Gastrocnemius medialis (tissue), 4 donors: ENCODE data around the gene TUSC2. TPM values are rescaled to one million over a fixed set of nuclear protein-coding genes. Genes with fewer than 3 reads are reported as not detected.
A peak's percentile ranks its signal among the peaks of the same experiment; 100 is the strongest.

Source experiments
- ATAC-seq, 2 donors: fragments of 150-250 bp; one replicate each; pipeline ENCODE4 v1.9.1; 2016
- DNase-seq, 2 donors: peaks; one replicate each; pipeline ENCODE4 v3.0.0-alpha.2; 2019
- H3K27ac ChIP-seq, 4 donors: fragments of 200-600 bp; sonication (generic); 1 replicate in 1 of 4; 2 replicates in 3 of 4; pipeline ENCODE4 v1.5.1; 2016 to 2018; ENCODE audit warnings: mild to moderate bottlenecking in 2 of 4, moderate library complexity in 1 of 4
- H3K27me3 ChIP-seq, 3 donors: fragments of 200-600 bp; sonication (generic) in 2 of 3; 1 replicate in 1 of 3; 2 replicates in 2 of 3; pipeline versions ENCODE4 v1.5.1 to v1.6.0; 2016 to 2019; ENCODE audit warnings: mild to moderate bottlenecking in 1 of 3, moderate library complexity in 1 of 3
- H3K36me3 ChIP-seq, 2 donors: fragments of 200-600 bp; sonication (generic) in 1 of 2; one replicate each; pipeline ENCODE4 v1.5.1; 2017 to 2018
- H3K4me1 ChIP-seq, 2 donors: fragments of 200-600 bp; sonication (generic) in 1 of 2; one replicate each; pipeline ENCODE4 v1.5.1; 2016 to 2017; ENCODE audit warnings: mild to moderate bottlenecking in 2 of 2
- H3K4me3 ChIP-seq, 4 donors: fragments of 200-600 bp; sonication (generic) in 3 of 4; 1 replicate in 1 of 4; 2 replicates in 3 of 4; pipeline ENCODE4 v1.5.1; 2016 to 2019; ENCODE audit warnings: mild to moderate bottlenecking in 2 of 4
- H3K9me3 ChIP-seq, 3 donors: fragments of 200-600 bp; sonication (generic) in 2 of 3; 1 replicate in 1 of 3; 2 replicates in 2 of 3; pipeline ENCODE4 v1.5.1; 2016 to 2019
- CTCF ChIP-seq, 5 experiments: fragments of 450-650 bp in 3 of 5; fragments of 200-600 bp in 2 of 5; sonication (generic) in 2 of 5; IDR thresholded peaks in 4 of 5; conservative IDR thresholded peaks in 1 of 5; 1 replicate in 4 of 5; 2 replicates in 1 of 5; pipeline ENCODE4 v1.5.1; 2016 to 2019; ENCODE audit warnings: antibody characterized with exemption in 5 of 5, mild to moderate bottlenecking in 3 of 5, moderate library complexity in 3 of 5
- POLR2A ChIP-seq, 2 donors: fragments of 450-650 bp; IDR thresholded peaks; one replicate each; pipeline ENCODE4 v1.6.1; 2017; ENCODE audit warnings: antibody characterized with exemption in 2 of 2, mild to moderate bottlenecking in 2 of 2, moderate library complexity in 2 of 2
- in situ Hi-C, 4 donors: fragments of 200-750 bp; cut with MboI; loops; one replicate each; pipeline versions ENCODE4 v1.15.0 to v1.8.0; 2017; ENCODE audit warnings: low sequenced_read_pairs in 4 of 4
- intact Hi-C: fragments of 100-400 bp; cut with DNase I; formaldehyde crosslinking; loops from one replicate; pipeline ENCODE4 v1.15.1; 2023; ENCODE audit warnings: low total_unique reads
- total RNA-seq, 4 donors: library from RNA; depleted of rRNA; stranded (reverse); fragments of >200 nt; gene quantifications; one replicate each; pipeline versions ENCODE4 v1.1.0 to v1.2.3, GENCODE V29; 2016

Gene TUSC2
- total RNA-seq, 4 donors from 2014 or later = 38.5 to 72.7 (median 51.5) TPM

DNA sequence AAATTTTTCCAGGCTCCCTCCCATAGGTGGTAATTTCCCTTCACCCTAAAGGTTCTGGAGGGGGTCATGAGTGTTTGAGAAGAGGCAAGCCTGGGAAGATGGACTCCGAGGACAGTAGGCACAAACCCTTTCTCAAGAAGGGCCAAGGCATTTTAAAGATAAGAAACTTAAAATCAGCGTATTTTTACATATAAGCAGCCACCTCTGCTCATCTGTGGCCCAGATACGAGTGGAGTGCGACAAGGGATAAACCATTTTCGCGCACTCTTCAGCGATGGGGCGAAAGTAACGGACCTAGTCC lies 12.1 kb upstream of the TUSC2 start:
- intact Hi-C loops (no loop called here), in situ Hi-C loops (loop anchor here in 1 of 4 donors (10.0 kb wide), 1 partner anchor 205 kb away; no protein-coding TSS in a partner anchor)
- TF ChIP-seq CTCF (IDR thresholded peaks at IDR 0.05 in 4 of 5, conservative IDR thresholded peaks at IDR 0.05 in 1 of 5) = no peak
- no peak for TF ChIP-seq POLR2A (IDR thresholded peaks at IDR 0.05)
- no peak for DNase-seq
- peak overlapping the region; percentile 89 to 98 (median 97) for H3K27ac ChIP-seq
- ATAC-seq = no peak
- H3K36me3 ChIP-seq = no peaks in the 10 kb centered on the region
- no peaks in the 10 kb centered on the region for H3K27me3 ChIP-seq
- peak overlapping the region; percentile 38 to 58 (median 52) for H3K4me3 ChIP-seq
- no peaks in the 10 kb centered on the region for H3K9me3 ChIP-seq
- H3K4me1 ChIP-seq = peaks cover 20 to 44% of the 10 kb centered on the region in 2 donors

DNA sequence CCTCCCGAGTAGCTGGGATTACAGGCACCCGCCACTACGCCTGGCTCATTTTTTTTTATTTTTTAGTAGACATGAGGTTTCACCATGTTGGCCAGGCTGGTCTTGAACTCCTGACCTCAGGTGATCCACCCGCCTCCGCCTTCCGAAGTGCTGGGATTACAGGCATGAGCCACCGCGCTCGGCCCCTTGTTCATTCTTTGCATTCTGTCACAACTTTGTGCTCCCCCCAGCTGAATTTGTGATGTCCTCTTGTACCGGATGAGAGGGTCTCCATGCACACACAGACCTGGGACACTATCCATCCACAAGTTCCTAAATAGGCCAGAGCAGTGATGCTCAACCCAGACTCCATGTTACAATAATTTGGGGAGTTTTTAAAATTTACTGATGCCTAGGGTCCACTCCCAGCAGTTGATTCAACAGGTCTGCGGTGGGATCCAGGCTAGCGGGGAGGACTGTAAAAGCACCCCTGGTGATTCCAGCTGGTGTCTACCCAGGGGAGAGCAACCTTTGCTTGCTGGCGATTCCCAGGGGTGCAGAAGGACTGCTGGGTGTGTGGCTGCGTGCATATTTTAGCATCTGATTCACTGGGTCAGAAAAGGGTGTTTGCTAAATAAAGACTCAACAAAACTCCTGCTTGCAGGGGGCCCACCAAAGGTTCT lies 11.6 kb upstream of the TUSC2 start:
- intact Hi-C loops = no loop called here
- TF ChIP-seq POLR2A (IDR thresholded peaks at IDR 0.05) = no peak
- TF ChIP-seq CTCF (IDR thresholded peaks at IDR 0.05 in 4 of 5, conservative IDR thresholded peaks at IDR 0.05 in 1 of 5) = no peak
- H3K36me3 ChIP-seq = no peaks in the 10 kb centered on the region
- H3K4me3 ChIP-seq = peak overlapping the region; percentile 38 to 58 (median 52)
- H3K27me3 ChIP-seq = no peaks in the 10 kb centered on the region
- ATAC-seq (no peak), DNase-seq (no peak)
- peak overlapping the region; percentile 89 to 98 (median 97) for H3K27ac ChIP-seq
- no peaks in the 10 kb centered on the region for H3K9me3 ChIP-seq
- H3K4me1 ChIP-seq = peaks cover 24 to 49% of the 10 kb centered on the region in 2 donors
- in situ Hi-C loops = loop anchor here in 1 of 4 donors (10.0 kb wide), 1 partner anchor 205 kb away; no protein-coding TSS in a partner anchor

- DNase-seq (no peak), ATAC-seq (no peak)
- intact Hi-C loops (no loop called here), in situ Hi-C loops (no loop called here)
- peak overlapping the region in 1 of 4 donors; percentile 75 for H3K4me3 ChIP-seq
- no peaks in the 10 kb centered on the region for H3K36me3 ChIP-seq
- peaks cover 31 to 54% of the 10 kb centered on the region in 2 donors for H3K4me1 ChIP-seq
- no peak for TF ChIP-seq POLR2A (IDR thresholded peaks at IDR 0.05)
- no peak for TF ChIP-seq CTCF (IDR thresholded peaks at IDR 0.05 in 4 of 5, conservative IDR thresholded peaks at IDR 0.05 in 1 of 5)
- peak overlapping the region; percentile 89 to 98 (median 97) for H3K27ac ChIP-seq
- H3K9me3 ChIP-seq = no peaks in the 10 kb centered on the region
- no peaks in the 10 kb centered on the region for H3K27me3 ChIP-seq
Observed at GRCh38 chr3:50338965-50339364, 10.9 kb upstream of the TUSC2 start.

- in situ Hi-C loops (no loop called here), intact Hi-C loops (loop anchor here (1.0 kb wide), 1 partner anchor 16 kb away; no protein-coding TSS in a partner anchor)
- Histone ChIP-seq H3K4me3 (peak overlapping the region; percentile 75 to 91 (median 82)), H3K27me3 (no peaks in the 10 kb centered on the region), H3K4me1 (peaks cover 38 to 64% of the 10 kb centered on the region in 2 donors), H3K27ac (peak overlapping the region; percentile 89 to 98 (median 97)), H3K36me3 (no peaks in the 10 kb centered on the region), H3K9me3 (no peaks in the 10 kb centered on the region)
- TF ChIP-seq CTCF (IDR thresholded peaks at IDR 0.05 in 4 of 5, conservative IDR thresholded peaks at IDR 0.05 in 1 of 5) (no peak), POLR2A (IDR thresholded peaks at IDR 0.05) (peak; percentile 94 to 96)
- ATAC-seq (peak; percentile 84 to 86), DNase-seq (peak; percentile 100)
Observed at GRCh38 chr3:50337175-50337861, 9.3 kb upstream of the TUSC2 start.
